KOPT-K1 (cell line): Measurements from ENCODE around the gene SFN.
"Not testable (repeated sequence)": the region's sequence is repeated elsewhere in the genome, so short reads cannot be mapped to it uniquely, and the experiment has no call there.

Experiments used
- H3K27ac ChIP-seq: fragments of 200-600 bp; sonication (generic); 2 replicates; pipeline ENCODE4 v1.5.1; 2016; ENCODE audit warnings: antibody characterized with exemption, mild to moderate bottlenecking, low read depth, low read length; ENCODE audit not compliant: poor library complexity, severe bottlenecking
- H3K36me3 ChIP-seq: fragments of 200-600 bp; sonication (generic); 2 replicates; pipeline ENCODE4 v1.5.1; 2017; ENCODE audit warnings: antibody characterized with exemption, mild to moderate bottlenecking, low read length, moderate library complexity; ENCODE audit not compliant: insufficient read depth
- H3K9me3 ChIP-seq: fragments of 200-600 bp; sonication (generic); 2 replicates; pipeline ENCODE4 v1.5.1; 2017; ENCODE audit warnings: antibody characterized with exemption, low read length, mild to moderate bottlenecking; ENCODE audit not compliant: insufficient read depth, poor library complexity, severe bottlenecking

Gene SFN

GRCh38 chr1:26853600-26853999 lies 9.3 kb upstream of the SFN start:
- Histone ChIP-seq H3K9me3 (no peaks in the 10 kb centered on the region), H3K36me3 (peaks cover 78% of the 10 kb centered on the region), H3K27ac (no peak overlapping the region)

DNA sequence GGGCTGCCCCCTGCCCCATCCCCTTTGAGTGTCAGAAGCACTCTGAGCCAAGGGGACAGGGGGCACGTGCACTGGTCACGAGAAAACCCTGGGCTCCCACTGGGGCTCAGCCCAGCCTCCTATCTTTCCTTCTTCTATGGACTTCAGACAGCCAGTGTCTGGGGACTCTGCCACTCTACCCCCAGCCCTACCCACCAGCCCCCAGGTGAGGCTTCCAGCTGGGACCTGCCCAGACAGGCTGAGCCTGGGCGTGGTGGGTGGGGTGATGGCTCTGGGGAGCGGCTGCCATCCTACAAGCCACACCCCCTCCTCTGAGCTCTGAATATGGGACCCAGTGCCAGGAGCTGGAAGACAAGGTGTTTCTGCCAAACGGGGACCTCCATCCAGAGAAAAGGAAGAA lies 8.0 kb upstream of the SFN start:
- no peak overlapping the region for H3K27ac ChIP-seq
- peaks cover 65% of the 10 kb centered on the region for H3K36me3 ChIP-seq
- H3K9me3 ChIP-seq: no peaks in the 10 kb centered on the region

GRCh38 chr1:26855636-26856035 lies 7.3 kb upstream of the SFN start:
- Histone ChIP-seq H3K36me3 (peaks cover 57% of the 10 kb centered on the region), H3K27ac (no peak overlapping the region), H3K9me3 (no peaks in the 10 kb centered on the region)

DNA sequence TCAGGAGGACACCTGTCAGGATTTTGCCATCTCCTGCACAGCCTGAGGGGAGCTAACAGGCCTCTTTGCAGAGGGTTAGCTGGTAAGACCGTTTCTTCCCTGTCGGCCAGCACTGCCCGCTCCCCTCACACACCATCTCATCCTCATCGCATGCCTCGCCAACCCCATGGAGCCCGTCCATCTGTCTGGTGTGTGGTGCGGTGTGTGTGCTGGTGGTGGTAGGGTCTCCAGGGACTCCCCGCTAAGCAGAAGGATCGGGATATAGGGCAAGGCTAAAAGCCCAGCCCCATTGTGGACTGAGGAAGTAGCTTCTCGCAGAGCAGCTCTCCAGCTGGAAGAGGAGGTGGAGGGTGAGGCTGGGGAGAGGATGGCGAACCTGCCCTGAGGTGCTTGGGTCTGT lies 6.8 kb upstream of the SFN start:
- Histone ChIP-seq H3K9me3 (no peaks in the 10 kb centered on the region), H3K27ac (no peak overlapping the region), H3K36me3 (peaks cover 52% of the 10 kb centered on the region)

GRCh38 chr1:26856604-26857469 lies 6.1 kb upstream of the SFN start:
- no peaks in the 10 kb centered on the region for H3K9me3 ChIP-seq
- H3K27ac ChIP-seq: no peak overlapping the region
- peaks cover 45% of the 10 kb centered on the region for H3K36me3 ChIP-seq

DNA sequence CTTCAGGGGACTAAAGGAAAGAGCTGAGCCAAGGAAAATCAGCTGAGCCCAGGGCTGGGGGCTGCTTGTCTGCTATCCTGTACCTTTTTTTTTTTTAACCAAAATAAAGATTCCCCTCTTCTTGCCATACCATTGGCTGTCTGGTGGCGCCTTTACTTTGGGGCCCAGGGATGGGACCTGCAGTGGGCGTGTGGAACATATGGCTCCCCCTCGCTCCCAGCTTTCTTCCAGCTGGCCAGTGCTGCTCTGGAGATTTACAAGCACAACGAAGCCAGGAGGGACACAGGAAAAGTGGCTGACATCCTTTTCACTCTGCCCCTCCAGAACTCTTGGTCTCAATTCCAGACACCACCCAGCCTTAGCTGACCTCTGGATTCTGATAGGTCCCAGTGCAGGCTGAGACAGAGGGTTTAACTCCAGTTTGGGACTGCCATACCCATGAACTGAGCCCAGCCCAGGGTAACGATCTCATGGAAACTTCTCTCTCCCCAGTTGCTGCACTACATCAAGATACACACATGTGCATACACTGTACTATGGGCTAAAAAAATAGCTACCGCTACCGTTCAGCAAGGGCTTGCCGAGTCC lies 5.4 kb upstream of the SFN start:
- peaks cover 38% of the 10 kb centered on the region for H3K36me3 ChIP-seq
- H3K9me3 ChIP-seq: no peaks in the 10 kb centered on the region

GRCh38 chr1:26858160-26858559 lies 4.8 kb upstream of the SFN start:
- H3K27ac ChIP-seq: no peak overlapping the region
- H3K36me3 ChIP-seq: peaks cover 32% of the 10 kb centered on the region
- H3K9me3 ChIP-seq: no peaks in the 10 kb centered on the region

More for the DNA sequence above, 5.4 kb upstream of the SFN start:
- H3K27ac ChIP-seq: no peak overlapping the region

GRCh38 chr1:26858891-26859640 lies 3.9 kb upstream of the SFN start:
- Histone ChIP-seq H3K9me3 (no peaks in the 10 kb centered on the region), H3K36me3 (peaks cover 23% of the 10 kb centered on the region), H3K27ac (no peak overlapping the region)

- Histone ChIP-seq H3K9me3 (no peaks in the 10 kb centered on the region), H3K27ac (no peak overlapping the region), H3K36me3 (peaks cover 2% of the 10 kb centered on the region; the same call in 1 of the 2 replicates)
Observed at GRCh38 chr1:26861286-26861701, 1.7 kb upstream of the SFN start.

DNA sequence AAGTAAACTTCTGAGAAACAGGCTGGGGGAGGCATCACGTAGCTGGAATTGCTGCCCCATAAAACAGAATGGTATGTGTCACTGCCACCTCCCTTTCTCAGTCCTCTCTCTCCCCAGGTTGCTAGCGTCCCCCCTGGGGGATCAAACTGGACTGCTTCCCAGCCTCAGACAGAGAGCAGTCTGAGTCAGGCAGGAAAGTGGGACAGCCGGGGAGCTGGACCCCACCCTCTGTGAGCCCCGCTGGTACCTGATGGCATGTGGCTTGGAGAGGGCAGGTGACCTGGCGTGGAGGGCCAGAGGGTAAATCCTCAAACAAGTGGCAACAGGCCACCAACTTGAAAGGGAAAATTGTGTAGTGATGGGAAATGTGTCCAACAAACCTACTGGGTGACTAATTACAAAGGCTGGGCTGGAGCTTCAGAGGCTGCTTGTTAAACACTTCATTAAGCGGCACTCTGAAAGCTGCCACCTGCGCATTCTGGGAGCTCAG lies 1.0 kb upstream of the SFN start:
- no peaks in the 10 kb centered on the region for H3K9me3 ChIP-seq
- no peak overlapping the region for H3K27ac ChIP-seq
- H3K36me3 ChIP-seq: no peaks in the 10 kb centered on the region

DNA sequence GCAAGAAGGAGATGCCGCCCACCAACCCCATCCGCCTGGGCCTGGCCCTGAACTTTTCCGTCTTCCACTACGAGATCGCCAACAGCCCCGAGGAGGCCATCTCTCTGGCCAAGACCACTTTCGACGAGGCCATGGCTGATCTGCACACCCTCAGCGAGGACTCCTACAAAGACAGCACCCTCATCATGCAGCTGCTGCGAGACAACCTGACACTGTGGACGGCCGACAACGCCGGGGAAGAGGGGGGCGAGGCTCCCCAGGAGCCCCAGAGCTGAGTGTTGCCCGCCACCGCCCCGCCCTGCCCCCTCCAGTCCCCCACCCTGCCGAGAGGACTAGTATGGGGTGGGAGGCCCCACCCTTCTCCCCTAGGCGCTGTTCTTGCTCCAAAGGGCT lies 732 bp downstream of the SFN start:
- Histone ChIP-seq H3K9me3 (no peaks in the 10 kb centered on the region), H3K36me3 (no peaks in the 10 kb centered on the region), H3K27ac (peak overlapping the region; percentile 99)

GRCh38 chr1:26864610-26865480 lies 1.9 kb downstream of the SFN start:
- Histone ChIP-seq H3K27ac (peak overlapping the region; percentile 99), H3K36me3 (no peaks in the 10 kb centered on the region), H3K9me3 (no peaks in the 10 kb centered on the region)

- H3K9me3 ChIP-seq, H3K27ac ChIP-seq: not testable (repeated sequence)
- H3K36me3 ChIP-seq: peaks cover 31% of the 10 kb centered on the region
Observed at GRCh38 chr1:26873097-26873496, 10.1 kb downstream of the SFN start.

DNA sequence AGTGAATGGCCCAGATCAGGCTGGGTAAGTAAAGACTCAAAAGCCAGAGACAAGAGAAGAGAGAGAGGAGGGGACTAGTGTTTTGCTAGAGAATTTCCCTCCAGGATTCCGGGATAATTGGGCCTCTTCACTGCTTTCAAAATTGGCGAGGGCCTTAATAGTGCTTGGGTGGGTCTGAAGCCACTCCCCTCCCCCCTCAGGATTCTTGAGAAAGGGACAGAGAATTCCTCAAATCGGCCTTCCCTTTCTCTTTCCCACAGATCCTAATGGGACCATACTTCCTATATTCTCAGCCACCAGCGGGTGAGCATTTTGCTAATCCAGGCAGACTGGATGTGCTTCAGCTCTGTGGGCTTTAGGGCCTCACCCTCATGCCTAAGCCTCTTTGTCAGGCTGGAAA lies 11.9 kb downstream of the SFN start:
- H3K9me3 ChIP-seq: no peaks in the 10 kb centered on the region
- H3K36me3 ChIP-seq: peaks cover 49% of the 10 kb centered on the region
- H3K27ac ChIP-seq: no peak overlapping the region
